ENCODE data around the gene NAPEPLD.
A peak's percentile ranks its signal among the peaks of the same experiment; 100 is the strongest.
"Not testable (repeated sequence)": the region's sequence is repeated elsewhere in the genome, so short reads cannot be mapped to it uniquely, and the experiment has no call there.

The NAPEPLD gene

GRCh38 chr7:103071000-103071399 lies 77.9 kb downstream of the NAPEPLD start:
- TF ChIP-seq CTCF (conservative IDR thresholded peaks at IDR 0.05) = no peak
- TF ChIP-seq ZFX (IDR thresholded peaks at IDR 0.05) = no peak
- H3K27ac ChIP-seq = no peak overlapping the region

- no peak for TF ChIP-seq ZFX (IDR thresholded peaks at IDR 0.05)
- TF ChIP-seq CTCF (conservative IDR thresholded peaks at IDR 0.05) = no peak
- no peak overlapping the region for H3K27ac ChIP-seq
Measured at GRCh38 chr7:103068414-103069403, 80.2 kb downstream of the NAPEPLD start.

- no peak for TF ChIP-seq ZFX (IDR thresholded peaks at IDR 0.05)
- TF ChIP-seq CTCF (conservative IDR thresholded peaks at IDR 0.05) = peak; percentile 74
- H3K27ac ChIP-seq = no peak overlapping the region
Measured at GRCh38 chr7:103065667-103066066, 83.2 kb downstream of the NAPEPLD start.

GRCh38 chr7:103063895-103064294 lies 85.0 kb downstream of the NAPEPLD start:
- TF ChIP-seq ZFX (IDR thresholded peaks at IDR 0.05) (no peak), CTCF (conservative IDR thresholded peaks at IDR 0.05) (no peak; the same call in 1 of the 2 replicates)
- H3K27ac ChIP-seq = no peak overlapping the region

- H3K27ac ChIP-seq = no peak overlapping the region
- TF ChIP-seq CTCF (conservative IDR thresholded peaks at IDR 0.05) (no peak), ZFX (IDR thresholded peaks at IDR 0.05) (no peak)
Measured at GRCh38 chr7:103059471-103059870, 89.4 kb downstream of the NAPEPLD start.

GRCh38 chr7:103058122-103058521 lies 90.8 kb downstream of the NAPEPLD start:
- H3K27ac ChIP-seq = no peak overlapping the region
- TF ChIP-seq ZFX (IDR thresholded peaks at IDR 0.05) (no peak), CTCF (conservative IDR thresholded peaks at IDR 0.05) (no peak)

GRCh38 chr7:103056006-103056405 lies 92.9 kb downstream of the NAPEPLD start:
- H3K27ac ChIP-seq = not testable (repeated sequence)
